Keratinocyte (primary cell): ENCODE data around the gene GLS.

Experiments
- CTCF ChIP-seq, 3 experiments: IDR thresholded peaks in 1 of 3; conservative IDR thresholded peaks in 1 of 3; optimal IDR thresholded peaks in 1 of 3; 2 replicates in 2 of 3; 3 replicates in 1 of 3; pipeline versions ENCODE3 to v1.5.1; 2011; ENCODE audit warnings: low read length in 3 of 3, mild to moderate bottlenecking in 3 of 3, moderate library complexity in 2 of 3, control low read depth in 1 of 3, inconsistent platforms in 1 of 3; ENCODE audit not compliant: insufficient read depth in 2 of 3; ENCODE audit errors: extremely low read depth in 1 of 3
- EZH2 ChIP-seq: IDR thresholded peaks from one replicate; pipeline ENCODE4 v1.6.1; 2012; ENCODE audit warnings: inconsistent platforms, mild to moderate bottlenecking, low read length, moderate library complexity

- TF ChIP-seq CTCF (optimal IDR thresholded peaks at IDR 0.05 in 1 of 3, IDR thresholded peaks at IDR 0.05 in 1 of 3, conservative IDR thresholded peaks at IDR 0.05 in 1 of 3; ENCODE audit: extremely low read depth in 1 of 3, insufficient read depth in 2 of 3, low read length in 3 of 3) (no peak), EZH2 (no peak)
Measured at GRCh38 chr2:190994148-190994547, 113.5 kb downstream of the GLS start.
